Glutamatergic neuron (in vitro differentiated cells): Measurements from ENCODE around the gene IRF1. TPM values are rescaled to one million over a fixed set of nuclear protein-coding genes. Genes with fewer than 3 reads are reported as not detected.

ENCODE experiments used
- DNase-seq: peaks from one replicate; pipeline ENCODE4 v3.0.0; 2022
- H3K27ac Mint-ChIP-seq: one replicate; pipeline ENCODE4 v1.8.0; 2020; ENCODE audit warnings: mild to moderate bottlenecking, mixed read lengths, inconsistent platforms; ENCODE audit not compliant: unreplicated experiment
- H3K27me3 Mint-ChIP-seq: one replicate; pipeline ENCODE4 v1.8.0; 2020; ENCODE audit warnings: mild to moderate bottlenecking, moderate library complexity, mixed read lengths, inconsistent platforms; ENCODE audit not compliant: unreplicated experiment
- H3K36me3 Mint-ChIP-seq: one replicate; pipeline ENCODE4 v1.8.0; 2020; ENCODE audit warnings: mild to moderate bottlenecking, mixed read lengths, inconsistent platforms; ENCODE audit not compliant: unreplicated experiment
- H3K4me1 Mint-ChIP-seq: one replicate; pipeline ENCODE4 v1.8.0; 2020; ENCODE audit warnings: mild to moderate bottlenecking, low read depth, mixed read lengths, inconsistent platforms; ENCODE audit not compliant: unreplicated experiment
- H3K4me3 Mint-ChIP-seq: one replicate; pipeline ENCODE4 v1.8.0; 2020; ENCODE audit warnings: mild to moderate bottlenecking, mixed read lengths, inconsistent platforms; ENCODE audit not compliant: unreplicated experiment
- H3K9me3 Mint-ChIP-seq: one replicate; pipeline ENCODE4 v1.8.0; 2020; ENCODE audit warnings: mild to moderate bottlenecking, moderate library complexity, mixed read lengths, inconsistent platforms; ENCODE audit not compliant: unreplicated experiment
- total RNA-seq: library from RNA; stranded (reverse); fragmentation: NEBNext Ultra II Directional; extraction: Animal tissue kit (Norgen Biotek cat#: 25700); gene quantifications from one replicate; pipeline ENCODE4 v1.2.1, GENCODE V29; 2021; ENCODE audit not compliant: unreplicated experiment
- TF ChIP-seq, protein P1 (sequence below): fragments of 200-600 bp; sonication (generic); IDR thresholded peaks from one replicate; pipeline ENCODE4 v1.5.0; 2021; ENCODE audit not compliant: partially characterized antibody, unreplicated experiment

IRF1 gene
- total RNA-seq, 1 donor from 2014 or later: 2.8 TPM

GRCh38 chr5:132475987-132476875, 14.3 kb downstream of the IRF1 start:
- peaks cover 3% of the 10 kb centered on the region for H3K9me3 Mint-ChIP-seq
- no peak overlapping the region for H3K27ac Mint-ChIP-seq
- peaks cover 4% of the 10 kb centered on the region for H3K4me1 Mint-ChIP-seq
- no peak for DNase-seq
- no peaks in the 10 kb centered on the region for H3K36me3 Mint-ChIP-seq
- TF ChIP-seq, protein P1, sequence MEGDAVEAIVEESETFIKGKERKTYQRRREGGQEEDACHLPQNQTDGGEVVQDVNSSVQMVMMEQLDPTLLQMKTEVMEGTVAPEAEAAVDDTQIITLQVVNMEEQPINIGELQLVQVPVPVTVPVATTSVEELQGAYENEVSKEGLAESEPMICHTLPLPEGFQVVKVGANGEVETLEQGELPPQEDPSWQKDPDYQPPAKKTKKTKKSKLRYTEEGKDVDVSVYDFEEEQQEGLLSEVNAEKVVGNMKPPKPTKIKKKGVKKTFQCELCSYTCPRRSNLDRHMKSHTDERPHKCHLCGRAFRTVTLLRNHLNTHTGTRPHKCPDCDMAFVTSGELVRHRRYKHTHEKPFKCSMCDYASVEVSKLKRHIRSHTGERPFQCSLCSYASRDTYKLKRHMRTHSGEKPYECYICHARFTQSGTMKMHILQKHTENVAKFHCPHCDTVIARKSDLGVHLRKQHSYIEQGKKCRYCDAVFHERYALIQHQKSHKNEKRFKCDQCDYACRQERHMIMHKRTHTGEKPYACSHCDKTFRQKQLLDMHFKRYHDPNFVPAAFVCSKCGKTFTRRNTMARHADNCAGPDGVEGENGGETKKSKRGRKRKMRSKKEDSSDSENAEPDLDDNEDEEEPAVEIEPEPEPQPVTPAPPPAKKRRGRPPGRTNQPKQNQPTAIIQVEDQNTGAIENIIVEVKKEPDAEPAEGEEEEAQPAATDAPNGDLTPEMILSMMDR: no peak
- no peak overlapping the region for H3K4me3 Mint-ChIP-seq
- no peaks in the 10 kb centered on the region for H3K27me3 Mint-ChIP-seq

DNA sequence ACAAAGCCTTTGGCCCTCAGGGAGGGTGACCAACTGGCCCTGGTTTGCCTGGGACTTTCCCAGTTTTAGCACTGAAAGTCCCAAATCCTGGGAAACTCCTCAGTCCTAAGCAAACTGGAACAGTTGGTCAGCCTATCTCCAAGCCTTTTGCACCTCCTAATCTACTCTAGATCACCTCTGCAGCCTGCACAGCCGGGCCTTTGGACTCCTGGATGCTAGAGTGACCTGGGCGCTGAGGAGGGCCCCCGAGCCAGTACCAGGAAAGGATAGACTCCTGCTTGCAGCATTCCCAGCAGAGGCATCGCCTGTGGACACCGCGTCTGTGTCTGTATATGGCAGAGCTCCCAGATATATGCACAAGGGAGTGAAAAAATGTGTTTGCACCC, 15.1 kb downstream of the IRF1 start:
- TF ChIP-seq, protein P1: no peak
- H3K4me3 Mint-ChIP-seq: no peak overlapping the region
- peaks cover 6% of the 10 kb centered on the region for H3K4me1 Mint-ChIP-seq
- H3K9me3 Mint-ChIP-seq: peaks cover 5% of the 10 kb centered on the region
- no peak overlapping the region for H3K27ac Mint-ChIP-seq
- no peaks in the 10 kb centered on the region for H3K36me3 Mint-ChIP-seq
- H3K27me3 Mint-ChIP-seq: no peaks in the 10 kb centered on the region
- no peak for DNase-seq

GRCh38 chr5:132474881-132475496, 15.6 kb downstream of the IRF1 start:
- Mint-ChIP-seq H3K4me1 (peaks cover 7% of the 10 kb centered on the region), H3K9me3 (peaks cover 6% of the 10 kb centered on the region), H3K4me3 (no peak overlapping the region), H3K27me3 (no peaks in the 10 kb centered on the region), H3K36me3 (no peaks in the 10 kb centered on the region), H3K27ac (no peak overlapping the region)
- DNase-seq: no peak
- TF ChIP-seq, protein P1: no peak

DNA sequence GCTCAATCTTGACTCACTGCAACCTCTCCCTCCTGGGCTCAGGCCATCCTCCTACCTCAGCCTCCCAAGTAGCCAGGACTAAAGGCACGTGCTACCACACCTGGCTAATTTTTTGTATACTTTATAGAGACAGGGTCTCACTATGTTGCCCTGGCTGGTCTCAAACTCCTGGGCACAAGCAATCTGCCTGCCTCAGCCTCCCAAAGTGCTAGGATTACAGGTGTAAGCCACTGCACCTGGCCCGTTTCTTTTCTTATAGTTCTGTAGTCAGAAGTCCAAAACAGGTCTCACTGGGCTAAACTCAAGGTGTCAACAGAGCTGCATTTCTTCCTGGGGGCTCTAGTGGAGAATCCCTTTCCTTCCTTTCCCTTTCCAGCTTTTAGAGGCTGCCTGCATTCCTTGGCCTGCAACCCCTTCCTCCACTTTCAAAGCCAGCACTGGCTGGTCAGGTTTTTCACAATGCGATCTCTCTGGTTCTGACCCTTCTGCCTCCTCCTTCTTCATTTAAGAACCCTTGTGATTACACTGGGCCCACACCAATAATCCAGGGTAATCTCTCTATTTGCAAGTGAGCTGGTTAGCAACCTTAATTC, 16.3 kb downstream of the IRF1 start:
- Mint-ChIP-seq H3K36me3 (no peaks in the 10 kb centered on the region), H3K27me3 (peaks cover 1% of the 10 kb centered on the region), H3K4me1 (peaks cover 11% of the 10 kb centered on the region), H3K27ac (no peak overlapping the region), H3K9me3 (peaks cover 7% of the 10 kb centered on the region), H3K4me3 (no peak overlapping the region)
- TF ChIP-seq, protein P1: no peak
- no peak for DNase-seq
